T-helper 2 cell (primary cell): ENCODE data around the gene EP300.
"Not testable (repeated sequence)": the region's sequence is repeated elsewhere in the genome, so short reads cannot be mapped to it uniquely, and the experiment has no call there.

ENCODE experiments used
- DNase-seq, 5 experiments: peaks; one replicate each; pipeline versions ENCODE4 v3.0.0 to v3.0.0-alpha.2; 2012 to 2022
- total RNA-seq, 2 donors: gene quantifications; one replicate each; lab custom pipeline; 2026; lab: John Stamatoyannopoulos, UW

The EP300 gene
- 162 to 283 reads per million in 2 donors for total RNA-seq

DNA sequence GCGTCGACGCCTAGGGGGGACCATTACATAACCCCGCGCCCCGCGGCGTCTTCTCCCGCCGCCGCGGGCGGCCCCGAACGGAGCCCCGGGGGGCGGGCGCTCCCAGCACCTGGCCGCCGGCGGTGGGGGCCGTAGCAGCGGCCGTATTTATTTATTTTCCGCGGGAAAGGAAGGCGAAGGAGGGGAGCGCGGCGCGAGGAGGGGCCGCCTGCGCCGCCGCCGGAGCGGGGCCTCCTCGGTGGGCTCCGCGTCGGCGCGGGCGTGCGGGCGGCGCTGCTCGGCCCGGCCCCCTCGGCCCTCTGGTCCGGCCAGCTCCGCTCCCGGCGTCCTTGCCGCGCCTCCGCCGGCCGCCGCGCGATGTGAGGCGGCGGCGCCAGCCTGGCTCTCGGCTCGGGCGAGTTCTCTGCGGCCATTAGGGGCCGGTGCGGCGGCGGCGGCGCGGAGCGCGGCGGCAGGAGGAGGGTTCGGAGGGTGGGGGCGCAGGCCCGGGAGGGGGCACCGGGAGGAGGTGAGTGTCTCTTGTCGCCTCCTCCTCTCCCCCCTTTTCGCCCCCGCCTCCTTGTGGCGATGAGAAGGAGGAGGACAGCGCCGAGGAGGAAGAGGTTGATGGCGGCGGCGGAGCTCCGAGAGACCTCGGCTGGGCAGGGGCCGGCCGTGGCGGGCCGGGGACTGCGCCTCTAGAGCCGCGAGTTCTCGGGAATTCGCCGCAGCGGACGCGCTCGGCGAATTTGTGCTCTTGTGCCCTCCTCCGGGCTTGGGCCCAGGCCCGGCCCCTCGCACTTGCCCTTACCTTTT is at the start of gene EP300:
EP300 (plus strand) TSS at position 570 of the 795 bp plus-strand sequence. CDS start 413 bp downstream, outside the sequence.
- peak; percentile 73 to 95 (median 82) for DNase-seq

DNA sequence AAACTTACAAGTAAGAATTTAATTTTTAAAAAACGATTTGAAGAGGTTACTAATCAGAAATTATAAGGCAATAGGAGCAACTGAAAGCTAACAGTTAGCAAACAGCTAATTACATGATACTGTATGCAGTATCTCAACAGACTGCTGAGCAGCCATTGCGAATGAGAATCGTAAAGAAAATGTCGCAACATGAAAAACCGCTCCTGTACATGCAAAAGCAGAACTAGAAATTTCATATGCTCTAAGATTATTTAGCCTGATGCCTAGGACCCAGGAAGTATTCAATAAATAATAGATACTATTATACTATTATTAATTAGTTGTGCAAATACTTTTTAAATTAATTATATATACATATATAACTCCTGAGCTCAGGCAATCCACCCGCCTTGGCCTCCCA is 48.7 kb upstream of the EP300 start:
- no peak for DNase-seq

DNA sequence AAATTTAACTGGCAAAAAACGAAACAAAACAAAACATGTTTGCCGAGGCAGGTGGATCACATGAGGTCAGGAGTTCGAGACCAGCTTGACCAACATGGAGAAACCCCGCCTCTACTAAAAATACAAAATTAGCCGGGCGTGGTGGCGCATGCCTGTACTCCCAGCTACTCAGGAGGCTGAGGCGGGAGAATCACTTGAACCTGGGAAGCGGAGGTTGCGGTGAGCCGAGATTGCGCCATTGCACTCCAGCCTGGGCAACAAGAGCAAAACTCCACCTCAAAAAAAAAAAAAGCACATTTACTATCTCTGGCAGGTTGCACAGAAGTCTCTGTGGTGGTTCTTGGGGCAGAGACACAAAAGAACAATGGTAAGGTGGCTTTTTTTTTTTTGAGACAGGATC is 46.8 kb upstream of the EP300 start:
- not testable (repeated sequence) for DNase-seq

DNA sequence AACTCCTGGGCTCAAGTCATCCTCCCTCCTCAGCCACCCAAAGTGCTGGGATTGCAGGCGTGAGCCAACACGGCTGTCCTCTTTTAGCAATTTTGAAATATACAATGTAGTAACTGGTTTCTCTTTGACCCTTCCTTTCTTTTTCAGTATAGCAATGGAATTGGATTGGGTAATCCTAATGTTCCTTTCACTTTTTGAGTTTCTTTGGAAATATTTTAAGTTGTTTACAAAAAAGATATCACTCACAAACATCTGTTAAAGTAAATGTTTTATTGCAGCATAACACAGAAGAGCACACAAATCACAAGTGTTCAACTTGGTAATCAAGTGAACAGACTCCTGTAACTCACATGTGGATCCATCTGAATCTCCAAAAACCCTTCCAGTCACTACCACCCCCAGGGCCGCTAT is 44.6 kb upstream of the EP300 start:
- DNase-seq = no peak

DNA sequence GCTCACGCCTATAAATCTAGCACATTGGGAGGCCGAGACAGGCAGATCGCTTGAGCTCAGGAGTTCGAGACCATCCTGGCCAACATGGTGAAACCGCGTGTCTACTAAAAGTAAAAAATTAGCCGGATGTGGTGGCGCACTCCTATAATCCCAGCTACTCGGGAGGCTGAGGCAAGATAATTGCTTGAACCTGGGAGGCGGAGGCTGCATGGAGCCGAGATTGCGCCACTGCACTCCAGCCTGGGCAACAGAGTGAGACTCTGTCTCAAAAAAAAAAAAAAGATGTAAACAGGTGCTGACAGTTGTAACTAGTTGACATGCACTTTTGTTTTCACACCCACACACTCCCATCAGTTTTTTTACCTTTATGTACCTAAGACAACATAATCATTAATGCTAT is 44.0 kb upstream of the EP300 start:
- DNase-seq = not testable (repeated sequence)

DNA sequence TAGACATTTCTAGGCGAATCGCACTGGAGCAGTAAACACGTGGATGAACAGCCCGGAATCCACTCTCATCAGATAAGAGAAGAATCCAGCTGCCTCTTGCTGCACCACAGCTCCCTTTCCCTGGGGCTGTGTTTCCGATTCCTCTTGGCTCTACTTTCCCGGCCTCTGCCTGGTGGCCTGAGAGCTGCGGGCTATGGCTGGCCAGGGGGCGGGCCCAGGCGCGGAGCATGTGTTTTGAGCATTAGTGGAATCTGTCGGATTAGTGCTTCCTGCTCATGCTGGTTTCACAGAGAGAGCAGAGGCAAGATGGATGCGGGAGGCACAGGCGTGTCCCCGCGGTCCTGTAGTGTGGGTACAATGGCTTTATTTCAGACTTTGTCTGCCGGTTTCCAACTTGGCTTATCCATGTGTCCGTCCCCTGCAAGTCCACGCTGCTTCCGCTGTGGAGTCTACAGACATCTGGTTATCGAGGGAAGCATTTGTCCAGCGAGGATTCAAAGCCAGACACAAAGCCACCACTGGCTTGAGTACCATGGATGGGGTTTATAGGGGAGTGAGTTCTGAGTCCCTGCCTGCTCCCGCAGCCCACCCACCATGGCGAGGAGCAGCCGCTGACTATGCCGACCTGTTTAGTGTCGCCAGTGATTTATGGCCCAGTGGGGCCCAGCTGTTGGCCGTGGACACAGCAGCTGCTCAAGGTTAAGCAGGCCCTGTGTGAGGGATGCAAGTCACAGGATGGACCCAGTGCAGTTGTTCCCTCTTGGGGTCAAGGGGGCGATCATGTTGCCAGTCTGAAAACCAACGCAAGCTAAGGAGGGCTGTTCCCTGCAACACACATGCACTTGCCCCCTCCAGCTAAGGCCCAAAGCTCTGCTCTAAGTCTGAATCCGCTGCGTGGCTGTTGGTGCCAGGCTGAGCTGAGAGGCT is 43.3 kb upstream of the EP300 start:
- no peak for DNase-seq

DNA sequence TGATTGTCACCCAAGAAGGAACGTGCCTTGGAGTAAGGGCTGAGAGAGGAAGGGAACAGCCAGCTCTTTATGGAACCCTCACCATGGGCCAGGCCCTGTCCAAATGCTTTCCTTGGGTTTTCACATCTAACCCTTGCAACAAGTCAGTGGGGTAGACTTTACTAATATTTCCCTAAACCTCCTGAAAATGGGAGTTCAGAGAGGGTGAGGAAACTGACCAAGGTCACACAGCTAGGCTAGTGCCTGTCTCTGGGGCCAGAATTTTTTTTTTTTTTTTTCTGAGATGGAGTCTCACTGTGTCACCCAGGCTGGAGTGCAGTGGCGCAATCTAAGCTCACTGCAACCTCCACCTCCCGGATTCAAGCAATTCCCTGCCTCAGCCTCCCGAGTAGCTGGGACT is 42.6 kb upstream of the EP300 start:
- not testable (repeated sequence) for DNase-seq

DNA sequence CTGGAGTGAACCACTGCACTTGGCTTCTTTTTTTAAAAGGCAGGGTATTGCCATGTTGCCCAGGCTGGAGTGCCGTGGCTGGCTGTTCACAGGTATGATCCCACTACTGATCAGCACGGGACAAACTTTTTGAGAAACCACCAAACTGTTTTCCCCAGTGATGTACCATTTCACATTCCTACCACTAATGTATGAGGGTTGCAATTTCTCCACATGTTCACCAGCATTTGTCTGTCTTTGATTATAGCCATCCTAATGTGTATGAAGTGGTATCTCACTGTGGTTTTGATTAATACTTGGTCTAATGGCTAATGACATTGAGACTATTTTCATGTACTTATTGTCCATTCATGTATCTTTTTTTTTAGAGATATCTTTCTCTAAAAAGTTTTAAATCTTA is 41.5 kb upstream of the EP300 start:
- DNase-seq = no peak

DNA sequence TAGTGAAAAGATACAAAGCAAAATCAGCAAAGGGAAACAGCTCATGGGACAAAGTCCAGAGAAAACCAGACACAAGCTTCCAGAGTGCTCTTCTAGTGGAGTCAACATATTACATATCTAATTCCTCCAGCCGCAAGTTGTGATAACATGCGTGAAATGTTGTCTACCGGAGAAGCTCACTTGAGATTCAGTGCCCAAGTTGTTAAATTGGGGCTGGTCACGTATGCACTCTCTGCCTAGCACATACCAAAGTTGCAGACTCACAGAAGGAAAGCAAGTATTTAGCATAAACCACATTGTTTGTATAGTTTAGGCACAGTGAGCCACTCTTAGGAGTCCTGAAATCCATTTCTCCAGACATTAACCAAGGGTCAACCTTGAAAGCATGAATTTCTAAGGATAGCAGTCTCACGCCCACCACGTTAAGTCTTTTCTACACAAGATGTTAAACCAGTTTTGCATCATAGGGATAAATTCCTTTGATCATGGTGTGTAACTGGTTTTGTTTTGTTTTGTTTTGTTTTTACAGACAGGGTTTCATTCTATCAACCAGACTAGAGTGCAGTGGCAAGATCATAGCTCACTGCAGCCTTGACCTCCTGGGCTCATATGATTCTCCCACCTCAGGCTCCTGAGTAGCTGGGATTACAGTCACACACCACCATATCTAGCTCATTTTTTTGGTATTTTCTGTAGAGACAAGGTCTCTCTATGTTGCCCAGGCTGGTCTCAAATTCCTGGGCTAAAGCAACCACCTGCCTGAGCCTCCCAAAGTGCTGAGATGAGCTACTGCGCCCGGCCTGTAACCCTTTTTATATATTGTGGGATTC is 39.5 kb upstream of the EP300 start:
- no peak for DNase-seq

DNA sequence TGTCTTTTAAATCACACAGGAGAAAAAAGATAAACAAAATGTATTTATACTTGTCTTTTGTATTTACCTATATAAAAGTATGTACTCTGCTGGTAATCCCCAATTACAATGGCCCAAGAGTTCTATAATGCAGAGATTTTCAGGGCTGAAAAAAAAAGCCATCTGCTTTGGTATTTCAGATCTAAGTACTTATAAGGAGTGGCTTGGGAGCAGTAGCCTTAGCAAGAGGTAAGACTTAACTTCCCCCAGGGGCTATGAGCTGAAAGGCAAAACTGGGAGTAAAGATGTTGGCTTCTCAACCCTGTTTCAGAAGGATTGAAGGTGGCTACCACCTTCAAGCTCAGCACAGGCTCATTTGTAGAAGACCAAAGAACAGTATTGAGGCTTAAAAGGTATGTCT is 35.3 kb upstream of the EP300 start:
- DNase-seq = no peak

DNA sequence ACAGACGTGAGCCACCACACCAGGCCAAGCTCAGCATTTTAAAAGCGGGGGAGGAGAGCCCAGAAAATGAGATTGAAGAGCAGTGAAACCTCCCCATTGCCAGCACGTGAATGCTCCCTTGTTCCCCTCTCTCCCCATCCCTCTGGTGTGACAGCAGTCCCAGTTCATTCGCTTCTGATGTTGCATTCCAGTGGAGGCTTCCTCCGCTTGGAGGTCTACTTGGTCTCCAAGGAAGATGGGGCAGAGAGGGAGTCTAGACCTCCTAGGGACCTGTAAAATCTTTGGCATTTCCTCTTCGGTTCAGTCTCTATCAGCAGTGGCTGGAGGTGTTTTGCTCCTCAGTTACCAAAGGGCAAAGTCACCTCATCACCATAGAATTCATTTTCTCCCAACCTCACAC is 30.2 kb upstream of the EP300 start:
- no peak for DNase-seq

DNA sequence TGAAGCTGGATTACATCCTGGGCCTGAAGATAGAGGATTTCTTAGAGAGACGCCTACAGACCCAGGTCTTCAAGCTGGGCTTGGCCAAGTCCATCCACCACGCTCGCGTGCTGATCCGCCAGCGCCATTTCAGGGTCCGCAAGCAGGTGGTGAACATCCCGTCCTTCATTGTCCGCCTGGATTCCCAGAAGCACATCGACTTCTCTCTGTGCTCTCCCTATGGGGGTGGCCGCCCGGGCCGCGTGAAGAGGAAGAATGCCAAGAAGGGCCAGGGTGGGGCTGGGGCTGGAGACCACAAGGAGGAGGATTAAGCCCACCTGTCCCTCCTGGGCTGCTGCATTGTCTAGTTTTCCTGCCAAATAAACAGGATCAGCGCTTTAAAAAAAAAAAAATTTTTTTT is 28.1 kb upstream of the EP300 start:
- DNase-seq = not testable (repeated sequence)

DNA sequence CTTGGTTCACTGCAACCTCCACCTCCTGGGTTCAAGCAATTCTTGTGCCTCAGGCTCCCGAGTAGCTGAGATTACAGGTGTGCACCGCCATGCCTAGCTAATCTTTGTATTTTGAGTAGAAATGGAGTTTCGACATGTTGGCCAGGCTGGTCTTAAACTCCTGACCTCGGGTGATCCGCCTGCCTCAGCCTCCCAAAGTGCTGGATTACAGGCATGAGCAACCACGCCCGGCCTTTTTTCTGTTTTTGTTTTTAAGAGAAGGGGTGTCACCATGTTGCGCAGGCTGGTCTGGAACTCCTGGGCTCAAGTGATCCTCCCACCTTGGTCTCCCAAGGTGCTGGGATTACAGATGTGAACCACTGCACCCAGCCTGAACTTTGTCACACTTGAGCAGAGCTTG is 26.1 kb upstream of the EP300 start:
- DNase-seq = not testable (repeated sequence)

DNA sequence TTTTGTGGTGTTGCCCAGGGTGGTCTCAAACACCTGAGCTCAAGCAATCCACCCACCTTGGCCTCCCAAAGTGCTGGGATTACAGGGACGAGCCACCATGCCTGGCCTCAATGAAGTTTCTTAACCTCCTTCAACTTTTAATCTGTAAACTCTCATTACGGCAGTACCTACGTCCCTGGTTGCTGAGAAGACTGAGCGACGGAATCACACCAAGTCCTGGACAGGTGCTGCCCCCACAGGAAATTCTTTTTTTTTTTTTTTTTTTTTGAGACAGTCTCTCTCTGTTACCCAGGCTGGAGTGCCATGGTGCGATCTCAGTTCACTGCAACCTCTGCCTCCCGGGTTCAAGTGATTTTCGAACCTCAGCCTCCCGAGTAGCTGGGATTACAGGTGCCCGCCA is 24.4 kb upstream of the EP300 start:
- DNase-seq = not testable (repeated sequence)

DNA sequence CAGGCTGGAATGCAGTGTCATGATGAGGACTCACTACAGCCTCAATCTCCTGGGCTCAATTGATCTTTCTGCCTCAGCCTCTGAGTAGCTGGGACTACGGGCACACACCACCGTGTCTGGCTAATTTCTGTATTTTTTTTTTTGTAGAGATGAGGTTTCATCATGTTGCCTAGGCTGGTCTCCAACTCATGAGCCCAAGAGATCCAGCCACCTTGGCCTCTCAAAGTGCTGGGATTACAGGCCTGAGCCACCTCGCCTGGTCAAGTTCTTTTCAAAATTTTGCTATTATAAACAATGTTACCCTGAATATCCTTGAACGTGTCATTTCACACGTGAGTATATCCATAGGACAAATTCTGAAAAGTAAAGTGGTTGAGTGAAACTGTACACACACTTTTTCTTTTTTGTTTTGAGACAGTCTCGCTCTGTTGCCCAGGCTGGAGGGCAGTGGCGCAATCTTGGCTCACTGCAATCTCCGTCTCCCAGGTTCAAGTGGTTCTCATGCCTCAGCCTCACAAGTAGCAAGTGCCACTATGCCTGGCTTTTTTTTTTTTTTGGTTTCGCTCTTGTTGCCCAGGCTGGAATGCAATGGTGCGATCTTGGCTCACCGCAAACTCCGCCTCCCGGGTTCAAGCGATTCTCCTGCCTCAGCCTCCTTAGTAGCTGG is 21.6 kb upstream of the EP300 start:
- no peak for DNase-seq

DNA sequence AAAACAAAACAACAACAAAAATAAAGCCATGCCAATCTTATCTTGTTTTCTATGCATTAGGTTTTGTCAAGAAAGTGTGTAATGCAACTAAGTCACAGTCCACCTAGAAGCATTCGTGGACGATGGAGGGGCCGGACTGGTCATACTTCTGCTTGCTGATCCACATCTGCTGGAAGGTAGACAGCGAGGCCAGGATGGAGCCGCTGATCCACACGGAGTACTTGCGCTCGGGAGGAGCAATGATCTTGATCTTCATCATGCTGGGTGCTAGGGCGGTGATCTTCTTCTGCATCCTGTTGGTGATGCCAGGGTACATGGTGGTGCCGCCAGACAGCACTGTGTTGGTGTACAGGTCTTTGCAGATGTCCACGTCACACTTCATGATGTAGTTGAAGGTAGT is 18.3 kb upstream of the EP300 start:
- DNase-seq = no peak

DNA sequence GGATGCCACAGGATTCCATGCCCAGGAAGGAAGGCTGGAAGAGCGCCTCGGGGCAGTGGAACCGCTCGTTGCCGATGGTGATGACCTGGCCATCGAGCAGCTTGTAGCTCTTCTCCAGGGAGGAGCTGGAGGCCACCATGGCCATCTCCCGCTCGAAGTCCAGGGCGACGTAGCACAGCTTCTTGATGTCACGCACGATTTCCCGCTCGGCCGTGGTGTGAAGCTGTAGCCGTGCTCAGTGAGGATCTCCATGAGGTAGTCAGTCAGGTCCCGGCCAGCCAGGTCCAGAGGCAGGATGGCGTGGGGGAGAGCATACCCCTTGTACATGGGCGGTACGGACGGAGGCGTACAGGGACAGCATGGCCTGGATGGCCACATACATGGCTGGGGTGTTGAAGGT is 17.9 kb upstream of the EP300 start:
- no peak for DNase-seq

DNA sequence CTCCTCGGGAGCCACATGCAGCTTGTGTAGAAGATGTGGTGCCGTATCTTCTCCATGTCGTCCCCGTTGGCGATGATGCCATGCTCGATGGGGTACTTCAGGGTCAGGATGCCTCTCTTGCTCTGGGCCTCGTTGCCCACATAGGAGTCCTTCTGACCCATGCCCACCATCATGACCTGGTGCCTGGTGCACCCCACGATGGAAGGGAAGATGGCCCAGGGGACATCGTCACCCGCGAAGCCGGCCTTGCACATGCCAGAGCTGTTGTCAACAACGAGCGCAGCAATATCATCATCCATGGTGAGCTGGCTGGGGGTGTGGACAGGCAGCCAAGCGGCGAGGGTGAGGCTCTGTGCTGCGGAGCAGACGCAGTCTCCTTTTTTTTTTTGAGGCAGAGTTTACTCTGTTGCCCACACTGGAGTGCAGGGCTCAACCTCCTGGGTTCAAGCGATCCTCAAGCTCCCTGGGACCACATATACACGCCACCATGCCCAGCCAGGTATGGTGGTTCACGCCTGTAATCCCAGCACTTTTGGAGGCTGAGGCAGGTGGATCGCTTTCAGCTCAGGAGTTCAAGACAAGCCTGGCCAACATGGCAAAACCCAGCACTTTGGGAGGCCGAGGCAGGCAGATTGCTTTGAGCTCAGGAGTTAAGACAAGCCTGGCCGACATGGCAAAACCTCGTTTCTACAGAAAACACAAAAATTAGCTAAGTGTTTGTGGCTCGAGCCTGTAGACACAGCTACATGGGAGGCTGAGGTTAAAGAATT is 17.3 kb upstream of the EP300 start:
- no peak for DNase-seq

DNA sequence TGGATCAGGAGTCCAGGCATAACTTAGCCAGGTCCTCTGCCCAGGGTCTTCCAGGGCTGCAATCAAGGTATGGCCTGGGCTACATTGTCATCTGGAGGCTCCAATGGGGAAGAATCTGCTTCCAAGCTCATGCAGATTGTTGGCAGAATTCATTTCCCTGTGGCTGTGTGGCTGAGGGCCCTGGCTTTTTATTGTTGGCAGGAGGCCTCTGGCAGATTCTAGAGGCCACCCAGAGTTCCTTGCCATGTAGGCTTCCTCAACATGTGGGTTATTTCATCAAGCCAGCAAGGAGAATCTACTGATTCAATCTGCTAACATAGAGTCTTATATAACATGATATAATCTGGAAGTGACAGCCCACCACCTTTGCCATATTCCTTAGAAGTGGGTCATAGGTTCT is 16.4 kb upstream of the EP300 start:
- no peak for DNase-seq

DNA sequence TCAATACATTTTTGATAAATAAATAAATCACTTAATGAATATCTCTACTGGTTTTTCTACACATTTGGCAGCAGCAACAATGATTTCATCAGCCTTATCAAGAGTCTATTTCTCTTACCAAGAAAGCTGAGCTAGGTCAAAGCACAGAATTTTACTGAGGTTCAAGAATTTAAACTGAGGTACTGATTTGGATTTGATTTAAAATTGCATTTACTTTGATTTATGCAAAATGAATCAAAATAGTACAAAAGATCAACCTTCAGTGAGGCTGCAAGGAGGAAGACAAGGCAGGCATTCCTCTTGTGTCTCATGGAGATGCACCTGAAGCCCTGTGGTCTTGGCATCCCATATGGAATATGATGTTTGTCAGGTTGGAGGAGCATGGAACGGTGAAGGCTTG is 15.5 kb upstream of the EP300 start:
- DNase-seq = no peak

DNA sequence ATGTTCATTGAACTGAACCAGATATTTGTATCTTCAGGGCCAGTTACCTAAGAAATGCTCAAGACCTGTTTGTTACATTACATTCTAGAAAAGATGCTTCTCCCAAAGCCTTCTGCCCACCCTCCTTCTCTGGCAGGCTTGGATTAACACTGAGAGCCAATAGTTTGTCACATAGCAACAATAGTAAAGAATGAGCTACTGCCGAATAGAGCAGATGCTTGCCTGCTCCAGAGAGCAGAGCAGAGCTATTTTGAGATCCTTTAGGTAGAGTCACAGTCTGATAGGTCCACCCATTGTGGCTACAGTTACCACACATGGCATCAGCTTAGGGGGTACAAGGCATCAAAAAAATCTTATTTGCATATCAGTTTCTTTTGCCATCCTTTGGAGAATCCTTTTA is 13.5 kb upstream of the EP300 start:
- DNase-seq = no peak
